RWPE2 (cell line): ENCODE measurements around the gene ARAP1.

Experiments
- ATAC-seq: fragments of 200-7000 bp; cut with Tn5 transposase; 3 replicates; pipeline ENCODE4 v1.9.1; 2021; ENCODE audit warnings: low read depth
- DNase-seq: peaks from one replicate; pipeline ENCODE4 v3.0.0-alpha.2; 2020; ENCODE audit warnings: low spot score
- H3K27ac ChIP-seq: fragments of 450-650 bp; 2 replicates; pipeline ENCODE4 v1.5.1; 2017; ENCODE audit warnings: mild to moderate bottlenecking; ENCODE audit not compliant: poor library complexity, severe bottlenecking
- H3K27me3 ChIP-seq: fragments of 250-450 bp; sonication (Bioruptor Pico); 2 replicates; pipeline ENCODE4 v1.5.1; 2021; ENCODE audit warnings: mild to moderate bottlenecking, moderate library complexity; ENCODE audit not compliant: insufficient read depth, poor library complexity, severe bottlenecking
- H3K36me3 ChIP-seq: fragments of 250-450 bp; sonication (Bioruptor Pico); 2 replicates; pipeline ENCODE4 v1.5.1; 2020; ENCODE audit warnings: low read depth, mild to moderate bottlenecking, moderate library complexity
- H3K4me1 ChIP-seq: fragments of 250-450 bp; sonication (Bioruptor Pico); 2 replicates; pipeline ENCODE4 v1.5.1; 2021; ENCODE audit warnings: mild to moderate bottlenecking, moderate library complexity; ENCODE audit not compliant: insufficient read depth, poor library complexity, severe bottlenecking
- H3K4me3 ChIP-seq: fragments of 250-450 bp; sonication (Bioruptor Pico); 2 replicates; pipeline ENCODE4 v1.5.1; 2021; ENCODE audit warnings: mild to moderate bottlenecking, moderate library complexity; ENCODE audit not compliant: severe bottlenecking
- H3K9me3 ChIP-seq: fragments of 250-450 bp; sonication (Bioruptor Pico); 2 replicates; pipeline ENCODE4 v1.5.1; 2021; ENCODE audit warnings: mild to moderate bottlenecking, moderate library complexity; ENCODE audit not compliant: severe bottlenecking
- TF ChIP-seq, protein P1 (sequence below): fragments of 450-650 bp; IDR thresholded peaks from one replicate; pipeline ENCODE4 v1.5.1; 2017; ENCODE audit warnings: mild to moderate bottlenecking, moderate library complexity; ENCODE audit not compliant: poor library complexity, severe bottlenecking

The ARAP1 gene

GRCh38 chr11:72653649-72654048, 98.6 kb downstream of the ARAP1 start:
- H3K9me3 ChIP-seq = no peaks in the 10 kb centered on the region
- no peaks in the 10 kb centered on the region for H3K27me3 ChIP-seq
- no peak overlapping the region for H3K4me3 ChIP-seq
- H3K27ac ChIP-seq = no peak overlapping the region
- no peaks in the 10 kb centered on the region for H3K36me3 ChIP-seq
- no peak for ATAC-seq
- TF ChIP-seq, protein P1, sequence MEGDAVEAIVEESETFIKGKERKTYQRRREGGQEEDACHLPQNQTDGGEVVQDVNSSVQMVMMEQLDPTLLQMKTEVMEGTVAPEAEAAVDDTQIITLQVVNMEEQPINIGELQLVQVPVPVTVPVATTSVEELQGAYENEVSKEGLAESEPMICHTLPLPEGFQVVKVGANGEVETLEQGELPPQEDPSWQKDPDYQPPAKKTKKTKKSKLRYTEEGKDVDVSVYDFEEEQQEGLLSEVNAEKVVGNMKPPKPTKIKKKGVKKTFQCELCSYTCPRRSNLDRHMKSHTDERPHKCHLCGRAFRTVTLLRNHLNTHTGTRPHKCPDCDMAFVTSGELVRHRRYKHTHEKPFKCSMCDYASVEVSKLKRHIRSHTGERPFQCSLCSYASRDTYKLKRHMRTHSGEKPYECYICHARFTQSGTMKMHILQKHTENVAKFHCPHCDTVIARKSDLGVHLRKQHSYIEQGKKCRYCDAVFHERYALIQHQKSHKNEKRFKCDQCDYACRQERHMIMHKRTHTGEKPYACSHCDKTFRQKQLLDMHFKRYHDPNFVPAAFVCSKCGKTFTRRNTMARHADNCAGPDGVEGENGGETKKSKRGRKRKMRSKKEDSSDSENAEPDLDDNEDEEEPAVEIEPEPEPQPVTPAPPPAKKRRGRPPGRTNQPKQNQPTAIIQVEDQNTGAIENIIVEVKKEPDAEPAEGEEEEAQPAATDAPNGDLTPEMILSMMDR = no peak
- H3K4me1 ChIP-seq = no peaks in the 10 kb centered on the region
- DNase-seq = no peak

DNA sequence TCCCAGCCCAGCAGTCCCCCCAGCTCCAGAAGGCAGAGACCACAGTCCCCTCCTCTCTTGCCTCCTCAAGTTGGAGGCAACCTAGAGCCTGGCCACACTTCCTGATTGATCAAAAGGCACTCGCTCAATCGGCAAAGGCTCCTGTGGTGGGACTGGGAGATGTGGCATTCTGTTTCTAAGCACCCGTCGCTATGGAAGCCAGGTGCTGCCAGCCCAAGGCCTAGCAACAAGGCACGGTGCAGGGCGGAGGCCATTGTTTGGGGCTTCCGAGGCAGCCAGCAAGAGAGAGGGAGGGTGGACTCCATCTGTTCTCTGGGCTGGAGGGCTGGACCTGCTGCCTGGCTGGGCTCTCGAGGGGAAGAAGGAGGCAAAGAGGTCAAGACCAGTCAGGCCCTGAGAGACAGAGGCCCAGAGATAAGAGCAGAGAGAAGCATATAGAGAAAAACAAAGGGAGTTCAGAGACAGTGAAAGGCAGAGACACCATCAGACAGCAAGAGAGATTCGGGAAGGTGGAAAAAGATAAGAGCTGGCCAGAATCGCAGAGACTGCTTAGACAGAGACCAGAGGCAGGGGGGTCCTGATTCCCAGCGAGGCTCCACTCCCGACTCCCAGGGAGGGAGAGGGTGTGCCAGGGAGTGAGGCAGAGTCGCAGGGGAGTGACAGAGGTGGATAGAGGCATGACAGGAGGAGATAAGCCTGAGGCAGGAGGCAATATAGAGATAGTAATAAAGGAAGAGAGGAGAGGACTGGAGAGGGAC, 99.2 kb downstream of the ARAP1 start:
- no peak for DNase-seq
- Histone ChIP-seq H3K4me3 (no peak overlapping the region), H3K9me3 (no peaks in the 10 kb centered on the region), H3K36me3 (no peaks in the 10 kb centered on the region), H3K27ac (no peak overlapping the region), H3K27me3 (no peaks in the 10 kb centered on the region), H3K4me1 (no peaks in the 10 kb centered on the region)
- ATAC-seq = no peak
- TF ChIP-seq, protein P1 = no peak

GRCh38 chr11:72652133-72652532, 100.1 kb downstream of the ARAP1 start:
- H3K9me3 ChIP-seq = no peaks in the 10 kb centered on the region
- DNase-seq (no peak), ATAC-seq (no peak)
- no peak overlapping the region for H3K27ac ChIP-seq
- no peak overlapping the region for H3K4me3 ChIP-seq
- H3K36me3 ChIP-seq = no peaks in the 10 kb centered on the region
- no peaks in the 10 kb centered on the region for H3K4me1 ChIP-seq
- H3K27me3 ChIP-seq = no peaks in the 10 kb centered on the region
- TF ChIP-seq, protein P1 = no peak

GRCh38 chr11:72649215-72649976, 102.8 kb downstream of the ARAP1 start:
- Histone ChIP-seq H3K4me1 (no peaks in the 10 kb centered on the region), H3K27me3 (no peaks in the 10 kb centered on the region), H3K27ac (no peak overlapping the region), H3K36me3 (no peaks in the 10 kb centered on the region), H3K9me3 (no peaks in the 10 kb centered on the region), H3K4me3 (no peak overlapping the region)
- DNase-seq (no peak), ATAC-seq (no peak)
- TF ChIP-seq, protein P1 = no peak
